Fibroblast of gingiva (primary cell): Measurements from ENCODE around the gene TMOD1.
A peak's percentile ranks its signal among the peaks of the same experiment; 100 is the strongest.
"Not testable (repeated sequence)": the region's sequence is repeated elsewhere in the genome, so short reads cannot be mapped to it uniquely, and the experiment has no call there.

Experiments
- DNase-seq: peaks from one replicate; pipeline ENCODE4 v3.0.0-alpha.2; 2011; ENCODE audit warnings: low read depth

Gene TMOD1

DNA sequence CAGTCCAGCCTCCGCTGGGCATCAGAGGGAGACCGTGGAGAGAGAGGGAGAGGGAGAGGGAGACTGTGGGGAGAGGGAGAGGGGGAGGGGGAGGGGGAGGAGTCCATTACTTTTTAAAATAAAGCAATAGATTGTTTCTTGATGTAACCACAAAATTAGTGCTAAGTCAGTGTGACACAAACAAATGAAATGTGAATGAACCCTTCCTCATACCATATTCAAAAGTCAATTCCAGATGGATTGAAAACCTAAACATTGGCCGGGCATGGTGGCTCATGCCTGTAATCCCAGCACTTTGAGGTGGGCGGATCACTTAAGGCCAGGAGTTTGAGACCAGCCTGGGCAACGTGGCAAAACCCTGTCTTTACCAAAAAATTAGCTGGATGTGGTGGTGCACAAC, 2.6 kb upstream of the TMOD1 start:
- DNase-seq: not testable (repeated sequence)

DNA sequence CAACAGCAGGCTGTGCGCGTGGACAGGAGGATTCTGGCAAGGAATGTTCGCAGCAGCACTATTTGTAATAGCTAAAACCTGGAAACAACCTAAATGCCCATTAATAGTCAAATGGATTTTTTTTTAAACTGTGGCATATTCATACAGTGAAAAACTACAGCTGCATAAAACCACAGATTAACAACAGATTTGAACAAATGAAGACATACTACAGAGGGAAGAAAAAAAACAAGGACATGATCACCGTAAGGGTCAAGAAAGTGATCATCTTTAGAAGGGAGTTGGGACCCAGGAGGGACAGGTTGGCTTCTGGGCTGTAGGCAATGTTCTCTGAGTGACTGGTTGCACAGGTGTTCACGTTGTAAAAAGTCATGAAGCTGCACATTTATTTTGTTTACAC, 1.2 kb upstream of the TMOD1 start:
- no peak for DNase-seq

DNA sequence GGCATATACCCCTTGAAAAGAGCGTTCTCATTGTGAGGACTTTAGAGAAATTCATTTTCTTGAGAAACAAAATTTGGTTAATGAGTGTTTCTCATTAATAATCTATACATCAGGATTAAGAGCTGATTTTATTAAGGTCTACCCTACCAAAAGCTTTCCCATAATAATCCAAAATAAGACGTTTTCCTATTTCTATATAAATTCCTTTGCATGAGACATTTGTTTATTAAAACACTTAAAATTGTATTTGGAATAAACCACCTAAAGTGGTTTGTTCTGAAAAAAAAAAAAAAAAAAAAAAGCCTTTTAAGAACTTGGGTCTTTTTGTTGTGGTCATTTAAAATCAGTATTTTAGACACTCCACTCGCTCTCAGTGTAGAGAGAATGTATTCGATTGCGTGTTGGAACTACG, 695 bp upstream of the TMOD1 start:
- DNase-seq: no peak

DNA sequence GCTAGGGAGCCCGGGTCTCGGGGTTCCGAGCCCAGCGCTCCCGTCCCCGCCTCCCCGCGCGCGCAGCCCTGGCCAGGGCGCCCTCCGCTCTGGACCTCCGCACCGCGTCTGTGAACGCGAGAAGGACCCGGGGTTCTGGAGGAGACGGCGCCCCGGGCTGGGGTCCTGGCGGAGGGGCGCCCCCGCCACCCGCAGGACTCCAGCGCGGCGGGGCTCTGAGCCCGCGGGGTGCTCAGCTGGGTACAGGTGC, 431 bp downstream of the TMOD1 start:
- DNase-seq: no peak

DNA sequence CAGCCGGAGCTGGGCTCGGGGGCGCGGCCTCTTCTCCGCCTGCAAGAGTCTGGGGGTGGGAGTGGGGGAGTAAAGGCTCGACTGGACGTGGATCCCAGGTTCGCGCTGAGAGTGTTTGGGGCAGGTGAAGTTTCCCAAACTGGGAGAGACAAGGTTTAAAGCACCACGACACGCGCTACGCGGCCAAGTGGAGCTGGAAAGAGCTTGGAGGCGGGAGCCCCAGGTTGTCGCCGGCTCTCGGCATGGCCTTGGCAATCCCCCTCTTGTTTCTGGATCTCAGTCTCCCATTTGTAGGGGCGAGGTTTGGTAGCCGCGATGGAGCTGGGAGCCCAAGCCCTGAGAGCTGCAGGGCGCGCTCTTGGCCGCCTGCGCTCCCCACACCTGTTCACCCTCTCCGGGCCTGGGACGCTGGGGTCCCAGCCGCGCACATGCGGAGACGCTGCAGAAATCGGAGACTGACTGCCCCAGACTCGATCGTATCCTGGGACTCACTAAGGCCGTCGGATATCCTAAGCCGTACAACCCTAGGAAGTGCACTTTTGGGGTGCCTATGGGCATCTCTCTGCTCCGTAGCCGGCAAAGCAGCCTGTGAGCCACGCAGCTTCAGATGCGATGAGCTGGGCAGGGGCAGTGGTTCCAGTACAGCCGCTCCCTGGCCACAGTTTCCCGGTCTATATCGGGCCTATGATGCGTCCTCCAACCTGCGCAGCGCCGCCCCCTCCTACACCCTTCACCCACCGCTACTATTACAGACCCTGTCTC, 937 bp downstream of the TMOD1 start:
- DNase-seq: no peak

DNA sequence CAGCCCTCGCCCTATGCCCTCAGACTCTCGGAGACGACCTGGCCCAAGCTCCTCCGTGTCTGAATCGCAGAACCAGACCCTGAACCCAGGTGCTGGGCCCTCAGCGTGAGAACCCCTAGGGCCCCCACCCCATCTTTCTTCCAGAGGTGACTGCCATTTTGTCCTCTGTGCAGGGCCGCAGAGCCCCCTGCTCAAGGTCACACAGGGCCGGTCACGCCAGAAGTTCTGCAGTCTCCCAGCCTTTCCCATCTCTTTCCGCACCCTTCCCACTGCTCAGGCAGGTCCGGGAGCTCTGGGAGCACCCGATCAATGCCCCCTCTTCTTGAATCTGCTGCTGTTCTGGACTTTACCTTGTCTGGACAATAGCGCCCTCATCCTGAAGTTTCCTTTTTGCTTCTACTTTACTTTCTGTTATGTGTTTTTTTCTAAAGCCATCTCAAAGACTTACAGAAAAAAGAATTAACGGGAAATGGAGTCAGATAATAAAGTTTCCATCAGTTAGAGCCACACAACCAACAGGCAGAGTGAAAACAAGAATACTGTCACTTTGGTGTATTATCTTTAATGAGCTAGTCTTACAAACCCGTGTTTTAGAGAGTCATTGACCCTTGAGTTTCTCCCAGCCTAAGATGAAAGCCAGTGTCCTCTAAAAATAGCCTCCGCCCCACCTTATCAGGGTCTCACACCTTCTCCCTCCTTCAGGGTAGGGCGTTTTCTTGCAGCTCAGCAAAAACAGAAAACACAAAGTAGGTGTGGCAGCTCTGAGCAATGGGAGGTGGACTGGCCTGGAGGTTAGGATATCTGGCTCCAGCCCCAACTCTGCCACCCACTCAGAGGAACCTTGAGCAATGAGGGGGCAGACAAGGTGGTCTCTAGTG, 1.8 kb downstream of the TMOD1 start:
- no peak for DNase-seq

DNA sequence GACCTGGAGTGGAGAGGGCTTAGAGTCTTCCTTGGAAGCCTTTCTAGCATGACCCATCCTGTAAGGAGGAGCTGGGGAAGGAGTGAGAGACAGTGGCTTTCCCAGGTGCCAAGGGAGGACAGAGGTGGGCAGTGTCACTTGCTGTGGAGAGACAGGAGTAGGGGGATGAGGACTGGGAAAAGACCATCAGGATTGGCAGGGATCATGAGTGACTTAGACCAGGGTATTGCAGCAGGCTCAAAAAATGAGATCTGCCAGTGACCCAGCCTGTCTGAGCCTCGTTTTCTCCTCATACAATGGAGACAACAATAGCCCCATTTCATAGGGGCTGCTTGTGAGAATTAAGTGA, 2.4 kb downstream of the TMOD1 start:
- no peak for DNase-seq

DNA sequence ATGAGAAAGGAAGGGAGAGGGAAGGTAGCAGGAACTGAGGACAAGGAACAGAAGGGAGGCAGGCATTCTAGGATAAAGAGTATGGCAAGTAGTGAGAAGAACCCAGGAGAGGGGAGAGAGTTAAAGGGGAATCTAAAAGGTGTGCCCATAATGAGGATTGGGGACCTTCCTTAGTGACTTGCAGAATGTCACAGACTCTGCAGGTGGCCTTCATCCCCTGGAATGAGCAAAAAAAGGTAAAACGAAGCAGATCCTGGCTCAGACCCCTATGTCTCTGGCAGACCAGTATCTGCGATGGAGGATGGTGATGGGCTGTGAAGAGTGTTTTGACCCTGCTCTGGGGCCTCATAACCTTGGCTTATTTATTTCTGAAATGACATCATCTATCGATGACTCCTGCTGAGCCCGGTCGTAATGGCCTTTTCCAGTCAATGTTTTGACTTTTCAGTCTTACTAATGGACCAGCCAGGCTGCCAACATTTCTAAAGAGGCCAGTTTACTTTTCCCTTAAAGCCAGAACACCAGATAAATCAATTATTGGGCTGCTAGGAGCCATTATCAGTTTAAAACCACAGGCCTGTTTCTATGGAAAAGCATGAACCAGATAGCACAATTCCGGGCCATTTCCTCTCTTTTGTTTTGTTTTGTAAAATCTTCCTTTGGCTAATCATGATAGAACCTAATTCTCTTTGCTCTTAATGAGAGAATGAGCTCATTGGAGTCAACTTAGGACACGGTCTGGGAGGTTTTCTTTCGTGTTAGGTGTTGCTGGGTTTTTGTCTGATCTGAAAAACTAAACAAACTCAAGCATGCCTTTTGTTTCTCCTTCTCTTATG, 3.1 kb downstream of the TMOD1 start:
- no peak for DNase-seq

DNA sequence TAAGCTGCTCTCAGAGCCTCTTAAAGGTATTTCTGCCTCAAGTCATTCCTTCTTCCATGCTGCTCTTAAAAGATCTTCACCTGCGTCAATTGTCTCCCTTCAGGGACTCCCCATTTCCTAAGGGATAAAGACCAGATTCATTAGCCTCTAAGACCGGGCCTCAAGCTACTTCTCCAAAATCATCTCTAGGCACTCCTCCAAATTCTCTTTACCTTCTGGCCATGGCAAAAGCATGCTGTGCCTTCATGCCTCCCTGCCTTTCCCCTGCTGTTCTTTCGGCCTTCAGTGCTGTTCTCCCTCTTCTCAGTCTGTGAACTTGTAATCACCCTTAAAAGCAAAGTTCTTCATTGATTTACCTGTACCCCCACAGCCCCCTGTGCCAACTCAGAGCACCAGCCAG, 4.4 kb downstream of the TMOD1 start:
- no peak for DNase-seq

DNA sequence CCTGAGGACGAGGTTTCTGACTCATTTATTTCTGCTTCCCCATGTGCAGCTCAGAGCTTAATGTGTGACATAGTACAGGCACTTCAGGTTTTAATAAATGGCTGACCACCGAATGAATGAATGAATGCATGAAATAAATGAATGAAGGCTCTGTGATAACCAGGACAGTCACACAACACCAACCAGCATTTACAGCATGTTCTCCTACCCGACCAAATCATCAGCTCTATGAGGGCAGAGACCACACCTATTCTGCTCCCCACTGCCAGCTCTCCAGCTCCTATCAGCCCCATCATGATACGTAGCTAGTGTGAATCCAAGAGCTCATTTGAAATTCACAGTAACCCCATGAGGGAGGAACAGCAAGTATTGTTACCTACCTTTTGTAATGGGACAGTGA, 4.8 kb downstream of the TMOD1 start:
- no peak for DNase-seq

DNA sequence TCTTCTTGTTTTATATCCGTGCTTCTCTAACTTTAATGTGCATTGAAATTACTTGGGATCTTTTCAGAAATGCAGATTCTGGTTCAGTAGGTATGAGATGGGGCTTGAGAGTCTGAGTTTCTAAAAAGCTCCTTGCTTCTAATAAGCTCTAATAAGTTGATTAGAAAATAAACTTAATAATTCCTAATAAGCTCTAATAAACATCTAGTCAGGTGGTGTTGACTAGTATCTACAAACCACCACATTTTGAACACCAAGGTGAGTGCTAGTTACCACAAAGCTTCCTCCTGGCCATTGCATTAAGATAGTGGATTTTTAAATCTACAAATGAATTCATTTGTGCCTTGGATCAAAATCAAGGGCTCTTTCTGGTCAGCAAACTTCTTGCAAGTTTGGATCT, 5.3 kb downstream of the TMOD1 start:
- no peak for DNase-seq

DNA sequence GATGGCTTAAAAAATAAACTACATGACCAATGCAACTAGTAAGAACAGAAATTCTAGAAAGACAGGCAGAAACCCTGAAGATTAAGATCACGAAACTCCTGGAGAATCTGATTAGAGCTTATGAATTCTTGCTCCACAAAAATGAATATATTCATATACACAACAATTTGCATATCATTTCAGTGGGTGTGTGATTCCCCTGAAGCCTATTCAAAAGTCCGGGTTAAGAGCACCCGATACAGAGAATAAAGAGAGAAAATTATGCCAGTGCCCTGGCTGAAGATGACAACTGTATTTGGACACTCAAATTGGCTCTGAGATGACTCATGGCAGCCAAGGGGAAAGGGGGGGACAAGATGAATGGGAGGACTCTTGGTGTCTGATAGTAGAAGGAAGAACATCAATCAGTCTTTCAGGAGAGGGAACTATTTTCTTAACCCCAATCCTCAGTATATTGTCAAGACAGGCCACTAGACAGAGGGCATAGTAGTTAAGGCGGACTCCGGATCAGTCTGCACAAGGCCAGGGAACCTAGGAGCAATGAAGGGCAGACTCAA, 6.0 kb downstream of the TMOD1 start:
- no peak for DNase-seq

DNA sequence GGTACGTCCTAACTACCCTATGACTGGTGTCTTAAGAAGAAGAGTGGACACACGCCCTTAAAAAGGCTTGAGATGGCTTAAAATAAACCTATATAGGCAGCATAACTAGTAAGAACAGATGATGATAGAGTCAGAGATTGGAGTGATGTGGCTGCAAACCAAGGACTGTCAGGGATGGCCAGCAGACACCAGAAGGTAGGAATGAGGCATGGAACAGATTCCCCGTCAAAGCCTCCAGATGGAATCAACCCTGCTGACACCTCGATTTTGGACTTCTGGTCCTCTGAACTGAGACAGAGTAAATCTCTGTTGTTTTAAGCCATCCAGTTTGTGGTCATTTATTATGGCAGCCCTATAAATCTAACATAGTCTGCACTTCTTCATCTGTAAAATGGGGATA, 7.4 kb downstream of the TMOD1 start:
- no peak for DNase-seq

DNA sequence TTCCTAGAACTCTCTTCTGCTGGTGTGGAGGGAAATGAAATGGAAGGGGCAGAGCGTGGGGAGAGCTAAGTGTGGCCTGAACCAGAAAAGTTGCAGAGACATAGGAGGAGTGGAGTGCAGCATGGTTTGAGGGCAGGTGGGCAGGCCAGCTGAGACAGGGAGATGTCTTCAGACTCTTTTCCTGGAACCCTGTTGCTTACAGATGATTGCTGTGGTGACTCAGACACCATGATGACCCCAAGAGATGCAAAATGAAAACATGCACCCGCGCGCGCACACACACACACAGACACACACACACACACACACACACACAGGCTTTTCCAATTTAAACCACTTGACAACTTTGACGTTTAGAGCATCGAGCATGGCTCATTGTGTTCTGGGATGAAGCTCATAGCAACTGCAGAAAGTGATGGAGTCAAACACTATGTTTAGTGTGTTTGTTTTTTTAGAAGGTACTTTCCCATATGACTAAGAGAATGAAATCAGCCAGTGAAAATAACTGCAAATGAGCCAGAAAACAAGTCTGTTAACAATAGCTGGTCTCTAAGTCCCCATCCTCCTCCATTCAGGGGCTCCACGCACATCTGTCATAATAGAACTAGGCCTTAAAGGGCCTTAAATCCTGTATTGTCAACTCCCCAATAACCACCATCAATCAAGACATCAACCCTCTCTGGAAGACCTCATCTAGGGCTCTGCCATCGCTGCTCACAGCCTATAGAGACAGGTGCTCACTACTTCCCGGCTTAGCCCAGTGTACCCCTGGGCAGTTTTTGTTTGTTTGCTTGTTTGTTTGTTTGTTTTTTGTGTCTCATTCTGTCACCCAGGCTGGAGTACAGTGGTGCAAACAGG, 9.6 kb downstream of the TMOD1 start:
- peak; percentile 22 for DNase-seq

DNA sequence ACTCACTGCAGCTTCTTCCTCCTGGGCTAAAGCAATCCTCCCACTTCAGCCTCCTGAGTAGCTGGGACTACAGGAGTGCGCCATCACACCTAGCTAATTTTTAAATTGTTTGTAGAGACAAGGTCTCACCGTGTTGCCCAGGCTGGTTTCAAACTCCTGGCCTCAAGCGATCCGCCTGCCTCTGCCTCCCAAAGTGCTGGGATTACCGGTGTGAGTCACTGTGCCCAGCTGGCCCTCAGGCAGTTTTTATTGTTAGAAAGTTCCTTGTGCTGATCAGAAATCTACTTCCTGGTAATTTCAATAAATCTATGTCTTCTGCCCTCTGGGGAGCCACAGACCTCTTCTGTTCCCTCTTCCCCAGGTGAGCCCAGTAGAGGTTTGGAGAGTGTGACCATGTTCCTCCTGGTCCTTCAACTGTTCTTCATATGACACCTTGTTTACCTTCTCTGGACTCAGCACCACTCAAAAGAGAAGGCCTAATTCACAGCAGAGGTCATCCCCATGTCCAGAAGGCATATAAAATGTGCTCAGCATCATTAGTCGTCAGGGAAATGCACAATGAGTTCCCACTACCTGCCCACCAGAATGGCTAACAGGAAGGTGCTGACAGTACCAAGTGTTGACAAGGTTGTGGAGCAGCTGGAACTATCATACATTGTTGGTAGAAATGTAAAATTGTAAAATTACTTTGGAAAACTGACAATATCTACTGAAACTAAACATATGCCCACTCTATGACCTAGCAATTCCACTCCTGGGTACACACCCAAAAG, 10.4 kb downstream of the TMOD1 start:
- no peak for DNase-seq

DNA sequence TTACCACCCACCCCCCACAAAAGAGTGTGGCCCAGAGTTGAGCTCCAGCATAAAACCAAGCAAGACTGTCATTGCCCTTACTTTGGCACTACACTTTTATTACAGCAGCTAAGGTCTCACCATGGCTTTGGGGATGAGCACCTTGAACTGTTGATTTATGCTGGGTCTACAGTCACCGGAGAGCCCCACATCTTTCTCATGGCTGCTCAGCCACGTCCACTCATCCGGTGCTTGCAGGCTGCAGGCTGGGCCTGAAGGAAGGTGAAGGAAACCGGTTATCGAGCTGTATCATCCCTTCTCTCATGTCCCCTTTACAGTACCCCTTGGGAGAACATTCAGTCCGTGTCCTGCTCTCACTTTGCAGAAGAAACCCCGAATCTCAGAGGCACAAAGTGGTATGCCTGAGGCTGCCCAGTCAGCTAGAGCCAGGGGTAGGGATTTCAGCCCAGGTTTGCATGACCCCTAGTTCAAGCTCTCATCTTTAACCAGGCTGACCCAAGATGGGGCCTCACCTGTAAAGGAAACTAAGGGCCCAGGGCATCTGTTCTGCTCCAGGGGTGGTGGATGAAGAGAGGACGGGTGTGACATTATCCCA, 11.6 kb downstream of the TMOD1 start:
- no peak for DNase-seq

DNA sequence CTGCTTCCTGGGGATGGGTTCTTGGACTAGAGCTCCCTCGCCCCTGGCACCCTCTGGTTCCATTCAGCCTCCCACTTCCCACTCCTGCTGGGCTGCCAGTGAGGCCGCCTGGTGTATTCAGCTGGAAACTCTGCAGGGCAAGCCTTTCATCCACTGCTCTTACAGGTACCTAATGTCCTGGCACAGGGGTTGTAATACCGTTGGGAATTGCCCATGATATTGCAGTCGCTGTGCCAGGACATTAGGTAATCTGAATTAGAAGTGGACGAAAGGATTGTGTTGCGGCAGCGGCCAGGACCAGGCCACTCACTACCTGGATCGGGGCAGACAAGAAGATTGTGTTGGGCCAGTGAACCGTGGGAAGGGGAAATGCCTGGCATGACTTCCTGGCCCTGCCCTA, 13.1 kb downstream of the TMOD1 start:
- no peak for DNase-seq

DNA sequence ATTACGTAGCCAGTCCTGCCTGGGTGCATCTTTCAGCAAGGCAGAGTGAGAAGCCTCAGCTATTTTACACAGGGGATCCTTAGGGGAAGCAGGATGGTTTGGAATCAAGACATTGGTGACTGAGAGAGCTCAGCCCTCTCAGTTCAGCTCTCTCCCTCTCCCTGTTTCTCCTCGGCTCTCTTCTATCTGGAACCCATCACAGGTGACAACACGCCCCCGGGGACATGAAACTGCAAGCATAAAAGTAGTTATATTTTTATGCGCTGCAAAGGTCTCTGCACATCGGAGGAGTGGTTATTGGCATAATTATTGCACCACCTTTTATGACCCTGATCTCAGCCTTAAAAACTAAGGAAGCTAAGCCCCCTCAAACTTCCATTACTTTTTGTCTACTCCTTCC, 14.2 kb downstream of the TMOD1 start:
- DNase-seq: no peak

DNA sequence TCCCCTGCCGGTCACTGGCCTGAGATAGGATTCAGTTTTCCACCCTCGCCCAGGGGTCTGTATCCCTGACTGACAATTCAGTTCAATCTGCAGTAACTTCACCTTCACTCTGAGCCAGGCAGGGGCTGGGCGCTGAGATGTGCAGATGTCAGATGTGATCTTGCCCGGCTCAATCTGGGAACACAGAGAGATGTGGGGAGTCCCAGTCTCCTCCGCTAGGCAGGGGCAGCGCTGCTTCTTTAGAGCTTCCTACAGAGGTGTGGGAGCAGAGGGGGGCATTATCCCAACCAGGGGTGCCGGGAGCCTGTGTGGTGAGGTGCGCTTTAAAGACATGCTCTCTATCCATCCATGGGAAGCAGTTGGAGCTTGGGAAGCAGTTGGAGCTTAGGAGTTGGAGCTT, 14.6 kb downstream of the TMOD1 start:
- DNase-seq: no peak

DNA sequence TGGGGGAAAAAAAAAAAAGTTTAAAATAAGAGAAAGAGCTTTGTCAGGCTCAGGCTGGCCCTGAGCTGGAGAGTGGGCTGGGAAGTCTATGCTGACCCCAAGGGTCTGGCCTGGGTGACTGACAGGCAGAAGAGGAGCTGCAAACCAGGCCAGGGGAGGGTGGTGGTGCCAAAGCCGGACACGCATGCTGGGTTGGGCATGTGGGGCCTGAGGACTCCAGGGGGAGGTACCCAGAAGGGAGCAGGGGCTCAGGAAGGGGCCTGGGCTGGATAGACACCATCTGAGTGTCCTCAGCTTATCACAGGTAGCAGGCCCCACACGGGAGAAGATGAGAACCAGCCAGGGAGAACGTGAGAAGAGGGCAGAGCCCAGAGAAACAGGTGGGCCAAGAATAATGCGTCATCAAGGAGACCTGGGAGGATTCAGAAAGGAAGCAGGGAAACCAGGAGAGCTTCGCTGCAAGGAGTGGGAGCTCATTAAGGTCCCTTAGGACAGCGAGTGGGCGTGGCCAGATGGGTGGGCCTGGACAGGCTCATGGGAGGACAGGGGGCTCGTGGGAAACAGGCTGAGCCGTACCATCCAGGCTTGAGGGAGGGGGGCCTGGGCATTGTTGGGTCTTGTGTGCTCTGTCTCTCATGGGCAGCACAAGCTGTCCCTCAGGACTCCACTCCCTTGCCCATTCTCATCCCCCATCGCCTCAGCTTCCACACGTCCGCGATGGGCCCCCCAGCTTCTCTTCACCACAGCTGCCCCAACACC, 16.0 kb downstream of the TMOD1 start:
- no peak for DNase-seq
